ENCODE results near the gene KCNK5.

Gene KCNK5

DNA sequence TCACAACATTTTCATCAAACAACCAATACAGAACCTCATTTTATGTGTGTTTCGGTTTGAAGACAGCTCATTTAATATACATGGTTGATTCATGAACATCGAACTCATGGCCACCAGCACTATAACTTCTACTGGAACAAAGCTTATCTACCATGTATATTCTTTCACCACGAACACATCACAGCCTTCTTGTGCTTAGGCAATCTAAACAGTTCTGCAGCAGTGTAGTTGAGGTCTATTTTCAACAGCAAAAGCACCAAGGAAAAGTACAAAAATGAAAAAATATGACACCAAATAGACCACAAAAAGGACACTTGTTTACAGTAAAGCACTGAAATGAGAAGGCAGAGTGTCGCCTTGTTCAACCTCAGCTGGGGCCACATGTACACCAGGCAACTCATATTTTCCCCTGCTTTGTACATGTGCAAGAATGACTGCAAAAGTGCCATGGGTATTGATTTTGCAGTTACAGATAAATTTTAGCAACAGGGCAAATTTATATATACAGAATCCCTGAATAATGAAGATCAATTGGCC lies 25.8 kb upstream of the KCNK5 start:
- Histone ChIP-seq H4K20me1 (ENCODE audit: low read depth, low read length) (no peaks in the 10 kb centered on the region), H3F3A (ENCODE audit: insufficient read depth) (no peaks in the 10 kb centered on the region), H3K4me2 (ENCODE audit: low read depth, low read length, poor library complexity, severe bottlenecking) (no peak overlapping the region), H3K36me3 (ENCODE audit: low read length) (no peaks in the 10 kb centered on the region), H3K9ac (ENCODE audit: low read length) (no peak overlapping the region), H3K27ac (ENCODE audit: low read depth, low read length) (no peak overlapping the region), H3K9me2 (replicated peaks; ENCODE audit: insufficient read depth, low read length) (no peaks in the 10 kb centered on the region), H3K27me3 (ENCODE audit: low read length) (no peaks in the 10 kb centered on the region), H3K9me3 (ENCODE audit: insufficient read depth, low read length) (no peaks in the 10 kb centered on the region), H3K4me3 (ENCODE audit: insufficient read depth, low read length, poor library complexity, severe bottlenecking) (no peak overlapping the region), H3K79me2 (ENCODE audit: insufficient read depth, low read length) (no peaks in the 10 kb centered on the region), H2AFZ (ENCODE audit: low read depth, low read length, severe bottlenecking) (no peak overlapping the region)
- TF ChIP-seq EZH2phosphoT487 (conservative IDR thresholded peaks at IDR 0.05; ENCODE audit: low read length), result no peak
- TF ChIP-seq, protein P1, sequence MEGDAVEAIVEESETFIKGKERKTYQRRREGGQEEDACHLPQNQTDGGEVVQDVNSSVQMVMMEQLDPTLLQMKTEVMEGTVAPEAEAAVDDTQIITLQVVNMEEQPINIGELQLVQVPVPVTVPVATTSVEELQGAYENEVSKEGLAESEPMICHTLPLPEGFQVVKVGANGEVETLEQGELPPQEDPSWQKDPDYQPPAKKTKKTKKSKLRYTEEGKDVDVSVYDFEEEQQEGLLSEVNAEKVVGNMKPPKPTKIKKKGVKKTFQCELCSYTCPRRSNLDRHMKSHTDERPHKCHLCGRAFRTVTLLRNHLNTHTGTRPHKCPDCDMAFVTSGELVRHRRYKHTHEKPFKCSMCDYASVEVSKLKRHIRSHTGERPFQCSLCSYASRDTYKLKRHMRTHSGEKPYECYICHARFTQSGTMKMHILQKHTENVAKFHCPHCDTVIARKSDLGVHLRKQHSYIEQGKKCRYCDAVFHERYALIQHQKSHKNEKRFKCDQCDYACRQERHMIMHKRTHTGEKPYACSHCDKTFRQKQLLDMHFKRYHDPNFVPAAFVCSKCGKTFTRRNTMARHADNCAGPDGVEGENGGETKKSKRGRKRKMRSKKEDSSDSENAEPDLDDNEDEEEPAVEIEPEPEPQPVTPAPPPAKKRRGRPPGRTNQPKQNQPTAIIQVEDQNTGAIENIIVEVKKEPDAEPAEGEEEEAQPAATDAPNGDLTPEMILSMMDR (IDR thresholded peaks at IDR 0.05; ENCODE audit: insufficient read depth, low read length, poor library complexity, severe bottlenecking), result no peak

- Histone ChIP-seq H3K4me3 (ENCODE audit: insufficient read depth, low read length, poor library complexity, severe bottlenecking) (no peak overlapping the region), H3K9ac (ENCODE audit: low read length) (no peak overlapping the region), H4K20me1 (ENCODE audit: low read depth, low read length) (no peaks in the 10 kb centered on the region), H3K27ac (ENCODE audit: low read depth, low read length) (no peak overlapping the region), H3F3A (ENCODE audit: insufficient read depth) (no peaks in the 10 kb centered on the region), H3K27me3 (ENCODE audit: low read length) (no peaks in the 10 kb centered on the region), H3K79me2 (ENCODE audit: insufficient read depth, low read length) (no peaks in the 10 kb centered on the region), H3K36me3 (ENCODE audit: low read length) (no peaks in the 10 kb centered on the region), H3K9me3 (ENCODE audit: insufficient read depth, low read length) (no peaks in the 10 kb centered on the region), H2AFZ (ENCODE audit: low read depth, low read length, severe bottlenecking) (no peak overlapping the region), H3K9me2 (replicated peaks; ENCODE audit: insufficient read depth, low read length) (no peaks in the 10 kb centered on the region), H3K4me2 (ENCODE audit: low read depth, low read length, poor library complexity, severe bottlenecking) (no peak overlapping the region)
- TF ChIP-seq, protein P1 (IDR thresholded peaks at IDR 0.05; ENCODE audit: insufficient read depth, low read length, poor library complexity, severe bottlenecking), result no peak
- TF ChIP-seq EZH2phosphoT487 (conservative IDR thresholded peaks at IDR 0.05; ENCODE audit: low read length), result no peak
These were observed 22.1 kb upstream of the KCNK5 start for GRCh38 chr6:39251406-39251805.

- Histone ChIP-seq H3K9ac (ENCODE audit: low read length) (no peak overlapping the region), H3K4me3 (ENCODE audit: insufficient read depth, low read length, poor library complexity, severe bottlenecking) (no peak overlapping the region), H3K36me3 (ENCODE audit: low read length) (no peaks in the 10 kb centered on the region), H4K20me1 (ENCODE audit: low read depth, low read length) (no peaks in the 10 kb centered on the region), H3K9me3 (ENCODE audit: insufficient read depth, low read length) (no peaks in the 10 kb centered on the region), H3K4me2 (ENCODE audit: low read depth, low read length, poor library complexity, severe bottlenecking) (no peak overlapping the region), H3K9me2 (replicated peaks; ENCODE audit: insufficient read depth, low read length) (no peaks in the 10 kb centered on the region), H2AFZ (ENCODE audit: low read depth, low read length, severe bottlenecking) (no peak overlapping the region), H3K27me3 (ENCODE audit: low read length) (no peaks in the 10 kb centered on the region), H3K79me2 (ENCODE audit: insufficient read depth, low read length) (no peaks in the 10 kb centered on the region), H3K27ac (ENCODE audit: low read depth, low read length) (no peak overlapping the region), H3F3A (ENCODE audit: insufficient read depth) (no peaks in the 10 kb centered on the region)
- TF ChIP-seq, protein P1 (IDR thresholded peaks at IDR 0.05; ENCODE audit: insufficient read depth, low read length, poor library complexity, severe bottlenecking), result no peak
- TF ChIP-seq EZH2phosphoT487 (conservative IDR thresholded peaks at IDR 0.05; ENCODE audit: low read length), result no peak
These were observed 21.2 kb upstream of the KCNK5 start for GRCh38 chr6:39250507-39250906.
